ENCODE results near the gene TLCD1. TPM values are rescaled to one million over a fixed set of nuclear protein-coding genes. Genes with fewer than 3 reads are reported as not detected.

Gene TLCD1
- 10 to 100 TPM; 20.1 to 22.0 TPM for total RNA-seq

- ChIA-PET CTCF (interaction anchor here (0.6 to 9.4 kb wide), 23 partner anchors 9 to 231 kb away, joined by 3 to 286 read pairs (median 7); partner anchors contain the start of genes FLOT2, PHF12, PROCA1 and SDF2), POLR2A (interaction anchor here (0.5 to 5.9 kb wide), 8 partner anchors 15 to 225 kb away, joined by 3 to 102 read pairs (median 8); partner anchors contain the start of genes BLTP2, DHRS13, FLOT2 and PHF12)
Observed at GRCh38 chr17:28726226-28726626, at the start of gene TLCD1. TSS of gene TLCD1 (minus strand) at chr17:28726233. CDS start at chr17:28726097, 136 bp downstream.

GRCh38 chr17:28774206-28774605 lies 48.2 kb upstream of the TLCD1 start:
- CTCF ChIA-PET: interaction anchor here (0.6 to 2.5 kb wide), 5 partner anchors 9 to 343 kb away, joined by 3 to 12 read pairs (median 4); no protein-coding TSS in a partner anchor

GRCh38 chr17:28773736-28774135 lies 47.7 kb upstream of the TLCD1 start:
- ChIA-PET CTCF (interaction anchor here (0.6 to 2.5 kb wide), 5 partner anchors 9 to 343 kb away, joined by 3 to 12 read pairs (median 4); no protein-coding TSS in a partner anchor), POLR2A (no interaction called here)

More at GRCh38 chr17:28774206-28774605, 48.2 kb upstream of the TLCD1 start:
- POLR2A ChIA-PET: no interaction called here

GRCh38 chr17:28765038-28765437 lies 39.0 kb upstream of the TLCD1 start:
- ChIA-PET CTCF (interaction anchor here (0.5 to 6.3 kb wide), 11 partner anchors 7 to 489 kb away, joined by 3 to 72 read pairs (median 7); partner anchors contain the start of genes NEK8 and TLCD1), POLR2A (interaction anchor here (1.0 kb wide), 1 partner anchor 136 kb away, joined by 3 read pairs; no protein-coding TSS in a partner anchor)

GRCh38 chr17:28763804-28764266 lies 37.8 kb upstream of the TLCD1 start:
- POLR2A ChIA-PET: interaction anchor here (0.5 to 0.6 kb wide), 3 partner anchors 24 to 83 kb away, joined by 3 to 4 read pairs (median 3); no protein-coding TSS in a partner anchor
- CTCF ChIA-PET: interaction anchor here (0.7 to 6.3 kb wide), 42 partner anchors 8 to 348 kb away, joined by 3 to 72 read pairs (median 5); partner anchors contain the start of genes DHRS13, FAM222B, NEK8 and PIPOX

GRCh38 chr17:28763137-28763799 lies 37.2 kb upstream of the TLCD1 start:
- ChIA-PET CTCF (interaction anchor here (0.7 to 6.3 kb wide), 42 partner anchors 9 to 349 kb away, joined by 3 to 72 read pairs (median 5); partner anchors contain the start of genes DHRS13, FAM222B, NEK8 and PIPOX), POLR2A (interaction anchor here (0.5 kb wide), 2 partner anchors 24 to 41 kb away, joined by 3 to 4 read pairs; no protein-coding TSS in a partner anchor)

- ChIA-PET POLR2A (no interaction called here), CTCF (interaction anchor here (1.1 to 6.3 kb wide), 3 partner anchors 10 to 34 kb away, joined by 3 to 72 read pairs (median 4); partner anchors contain the start of genes NEK8 and TLCD1)
Observed at GRCh38 chr17:28760601-28761562, 34.8 kb upstream of the TLCD1 start.

GRCh38 chr17:28759256-28759865 lies 33.3 kb upstream of the TLCD1 start:
- POLR2A ChIA-PET: no interaction called here
- CTCF ChIA-PET: no interaction called here

GRCh38 chr17:28758411-28759121 lies 32.5 kb upstream of the TLCD1 start:
- CTCF ChIA-PET: interaction anchor here (1.0 to 2.3 kb wide), 2 partner anchors 9 to 32 kb away, joined by 3 to 10 read pairs; partner anchors contain the start of gene TLCD1
- POLR2A ChIA-PET: no interaction called here

- CTCF ChIA-PET: interaction anchor here (1.5 to 2.3 kb wide), 2 partner anchors 16 to 29 kb away, joined by 3 to 10 read pairs; partner anchors contain the start of gene TLCD1
- POLR2A ChIA-PET: no interaction called here
Observed at GRCh38 chr17:28756049-28756804, 30.2 kb upstream of the TLCD1 start.

- ChIA-PET POLR2A (no interaction called here), CTCF (interaction anchor here (1.3 kb wide), 1 partner anchor 8 kb away, joined by 9 read pairs; no protein-coding TSS in a partner anchor)
Observed at GRCh38 chr17:28755486-28755885, 29.5 kb upstream of the TLCD1 start.

- POLR2A ChIA-PET: interaction anchor here (0.7 to 10.4 kb wide), 6 partner anchors 8 to 161 kb away, joined by 3 to 102 read pairs (median 4); partner anchors contain the start of genes NEK8 and TLCD1
Observed at GRCh38 chr17:28751600-28752366, 25.8 kb upstream of the TLCD1 start.

GRCh38 chr17:28750178-28751047 lies 24.4 kb upstream of the TLCD1 start:
- CTCF ChIA-PET: interaction anchor here (0.6 to 14.9 kb wide), 19 partner anchors 8 to 351 kb away, joined by 3 to 286 read pairs (median 3); partner anchors contain the start of genes NEK8 and TLCD1
- POLR2A ChIA-PET: interaction anchor here (0.7 to 10.4 kb wide), 2 partner anchors 24 to 38 kb away, joined by 3 to 102 read pairs; partner anchors contain the start of genes NEK8 and TLCD1

More at GRCh38 chr17:28751600-28752366, 25.8 kb upstream of the TLCD1 start:
- CTCF ChIA-PET: interaction anchor here (0.7 to 14.9 kb wide), 9 partner anchors 10 to 201 kb away, joined by 3 to 286 read pairs (median 5); partner anchors contain the start of genes NEK8 and TLCD1

- CTCF ChIA-PET: interaction anchor here (0.8 to 14.9 kb wide), 11 partner anchors 8 to 199 kb away, joined by 3 to 286 read pairs (median 3); partner anchors contain the start of genes NEK8 and TLCD1
- POLR2A ChIA-PET: interaction anchor here (10.4 kb wide), 1 partner anchor 23 kb away, joined by 102 read pairs; the partner anchor contains the start of genes NEK8 and TLCD1
Observed at GRCh38 chr17:28749516-28750177, 23.6 kb upstream of the TLCD1 start.

All from activated CD8-positive, alpha-beta memory T cell treated with anti-CD3 and anti-CD28 coated beads for 36 hours (primary cell).